Measurements from ENCODE around the gene LEP.

- TF ChIP-seq NRF1 (IDR thresholded peaks at IDR 0.05; ENCODE audit: low read depth, low read length) (no peak), CTCF (IDR thresholded peaks at IDR 0.05) (no peak), EZH2phosphoT487 (IDR thresholded peaks at IDR 0.05; ENCODE audit: borderline replicate concordance, low read depth) (no peak), SIN3A (IDR thresholded peaks at IDR 0.05; ENCODE audit: borderline replicate concordance, low read depth, low read length) (no peak), FOXJ3 (CRISPR knock-in tag; IDR thresholded peaks at IDR 0.05) (no peak), RAD21 (IDR thresholded peaks at IDR 0.05; ENCODE audit: low read length) (no peak), RXRA (IDR thresholded peaks at IDR 0.05; ENCODE audit: borderline replicate concordance, low read depth) (no peak), TAF1 (IDR thresholded peaks at IDR 0.05; ENCODE audit: borderline replicate concordance, low read depth, low read length) (no peak), EP300 (IDR thresholded peaks at IDR 0.05; ENCODE audit: borderline replicate concordance in 1 of 2, low read depth in 1 of 2, low read length in 1 of 2) (no peak)
Measured at GRCh38 chr7:128206017-128206746, 34.9 kb upstream of the LEP start.

Measured in SK-N-SH (cell line).